ENCODE data around the gene PRKCZ. TPM values are rescaled to one million over a fixed set of nuclear protein-coding genes. Genes with fewer than 3 reads are reported as not detected.

The PRKCZ gene
- total RNA-seq, 1 experiment from 2014 or later = 36.0 TPM

DNA sequence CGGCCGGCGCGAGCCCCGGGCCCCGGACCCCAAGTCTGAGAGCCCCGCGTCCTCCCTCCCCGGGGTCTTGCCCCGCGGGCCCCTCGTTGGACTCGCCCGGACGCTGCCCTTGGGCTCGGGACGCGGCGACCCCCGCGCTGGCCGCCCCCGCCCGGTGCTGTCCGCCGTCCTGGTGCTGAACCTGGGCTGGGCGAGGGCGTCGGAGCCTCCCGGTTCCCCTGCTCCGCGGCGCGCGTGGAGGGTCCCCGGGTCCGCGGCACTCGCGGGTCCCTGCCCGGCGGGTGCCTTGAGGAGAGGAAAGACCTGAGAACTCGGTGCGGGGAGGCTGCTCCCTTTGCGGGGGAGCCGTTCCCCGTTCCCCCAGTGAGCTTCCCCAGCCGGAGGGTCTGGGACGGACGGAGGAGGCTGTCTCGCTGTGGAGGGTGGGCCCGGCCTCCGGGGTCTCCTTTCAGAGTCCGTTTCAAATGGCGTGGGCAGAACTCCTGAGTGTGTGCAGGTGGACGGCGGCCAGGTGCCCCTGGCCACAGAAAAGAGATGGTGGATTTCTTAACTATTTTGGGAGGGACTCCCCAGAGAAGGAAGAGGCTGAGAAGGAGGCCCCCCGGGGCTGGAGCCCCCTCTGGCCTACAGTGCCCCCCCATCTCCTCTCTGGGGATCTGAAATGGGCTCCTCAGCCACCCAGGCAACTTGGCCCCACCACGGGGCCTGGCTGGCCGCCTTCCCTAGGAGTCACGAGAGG is 30.5 kb upstream of the PRKCZ start:
- Histone ChIP-seq H2AFZ (no peak overlapping the region), H3K4me3 (no peak overlapping the region), H3K79me2 (ENCODE audit: low read depth) (no peaks in the 10 kb centered on the region), H3F3A (ENCODE audit: insufficient read depth, low read depth) (peaks cover 3% of the 10 kb centered on the region; the same call in 1 of the 2 replicates), H3K27me3 (ENCODE audit: insufficient read depth, low read depth) (peaks cover 88% of the 10 kb centered on the region), H3K4me2 (no peak overlapping the region), H3K9me2 (ENCODE audit: insufficient read depth) (no peaks in the 10 kb centered on the region), H3K27ac (no peak overlapping the region), H3K4me1 (replicated peaks; ENCODE audit: insufficient read depth) (no peaks in the 10 kb centered on the region), H3K36me3 (ENCODE audit: low read depth) (no peaks in the 10 kb centered on the region), H3K9me3 (ENCODE audit: insufficient read depth, low read depth) (no peaks in the 10 kb centered on the region), H4K20me1 (ENCODE audit: insufficient read depth) (no peaks in the 10 kb centered on the region)
- no TSS peak for BruUV-seq (replicated peaks)
- intact Hi-C loops (cut with micrococcal nuclease; ENCODE audit: unreplicated experiment) = no loop called here
- ChIA-PET CTCF (no interaction called here), POLR2A (ENCODE audit: unreplicated experiment) (no interaction called here)
- DNase-seq = no peak
- TF ChIP-seq, protein P1, sequence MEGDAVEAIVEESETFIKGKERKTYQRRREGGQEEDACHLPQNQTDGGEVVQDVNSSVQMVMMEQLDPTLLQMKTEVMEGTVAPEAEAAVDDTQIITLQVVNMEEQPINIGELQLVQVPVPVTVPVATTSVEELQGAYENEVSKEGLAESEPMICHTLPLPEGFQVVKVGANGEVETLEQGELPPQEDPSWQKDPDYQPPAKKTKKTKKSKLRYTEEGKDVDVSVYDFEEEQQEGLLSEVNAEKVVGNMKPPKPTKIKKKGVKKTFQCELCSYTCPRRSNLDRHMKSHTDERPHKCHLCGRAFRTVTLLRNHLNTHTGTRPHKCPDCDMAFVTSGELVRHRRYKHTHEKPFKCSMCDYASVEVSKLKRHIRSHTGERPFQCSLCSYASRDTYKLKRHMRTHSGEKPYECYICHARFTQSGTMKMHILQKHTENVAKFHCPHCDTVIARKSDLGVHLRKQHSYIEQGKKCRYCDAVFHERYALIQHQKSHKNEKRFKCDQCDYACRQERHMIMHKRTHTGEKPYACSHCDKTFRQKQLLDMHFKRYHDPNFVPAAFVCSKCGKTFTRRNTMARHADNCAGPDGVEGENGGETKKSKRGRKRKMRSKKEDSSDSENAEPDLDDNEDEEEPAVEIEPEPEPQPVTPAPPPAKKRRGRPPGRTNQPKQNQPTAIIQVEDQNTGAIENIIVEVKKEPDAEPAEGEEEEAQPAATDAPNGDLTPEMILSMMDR (conservative IDR thresholded peaks at IDR 0.05) = no peak
- no peak for TF ChIP-seq EZH2 (IDR thresholded peaks at IDR 0.05; ENCODE audit: low read depth)

DNA sequence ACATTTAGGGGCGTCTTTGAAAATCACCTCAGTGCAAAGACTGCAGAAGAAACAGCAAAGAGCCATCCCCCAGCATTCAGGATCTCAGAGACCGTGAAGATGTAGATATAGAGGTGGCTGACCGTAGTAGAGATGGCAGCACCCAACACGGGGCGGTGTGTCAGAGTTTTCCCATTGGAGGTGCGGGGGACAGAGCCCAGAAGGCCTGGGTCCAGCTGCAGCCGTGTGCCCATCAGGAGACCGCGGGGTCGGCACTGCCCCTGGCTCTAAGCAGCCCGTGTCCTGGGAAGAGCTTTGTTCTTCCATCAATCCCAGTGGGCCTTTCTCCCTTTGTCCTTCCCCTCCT is 29.9 kb upstream of the PRKCZ start:
- H3K79me2 ChIP-seq (ENCODE audit: low read depth) = no peaks in the 10 kb centered on the region
- H3K9me2 ChIP-seq (ENCODE audit: insufficient read depth) = no peaks in the 10 kb centered on the region
- H3K4me2 ChIP-seq = no peak overlapping the region
- H3K4me1 ChIP-seq (replicated peaks; ENCODE audit: insufficient read depth) = no peaks in the 10 kb centered on the region
- peaks cover 88% of the 10 kb centered on the region for H3K27me3 ChIP-seq (ENCODE audit: insufficient read depth, low read depth)
- H4K20me1 ChIP-seq (ENCODE audit: insufficient read depth) = no peaks in the 10 kb centered on the region
- H3K4me3 ChIP-seq = no peak overlapping the region
- intact Hi-C loops (cut with micrococcal nuclease; ENCODE audit: unreplicated experiment) = no loop called here
- no peak overlapping the region for H3K27ac ChIP-seq
- no peaks in the 10 kb centered on the region for H3K36me3 ChIP-seq (ENCODE audit: low read depth)
- ChIA-PET POLR2A (ENCODE audit: unreplicated experiment) (no interaction called here), CTCF (no interaction called here)
- TF ChIP-seq, protein P1 (conservative IDR thresholded peaks at IDR 0.05) = no peak
- TF ChIP-seq EZH2 (IDR thresholded peaks at IDR 0.05; ENCODE audit: low read depth) = no peak
- H2AFZ ChIP-seq = no peak overlapping the region
- DNase-seq = no peak
- H3F3A ChIP-seq (ENCODE audit: insufficient read depth, low read depth) = peaks cover 3% of the 10 kb centered on the region; the same call in 1 of the 2 replicates
- H3K9me3 ChIP-seq (ENCODE audit: insufficient read depth, low read depth) = no peaks in the 10 kb centered on the region
- no TSS peak for BruUV-seq (replicated peaks)

DNA sequence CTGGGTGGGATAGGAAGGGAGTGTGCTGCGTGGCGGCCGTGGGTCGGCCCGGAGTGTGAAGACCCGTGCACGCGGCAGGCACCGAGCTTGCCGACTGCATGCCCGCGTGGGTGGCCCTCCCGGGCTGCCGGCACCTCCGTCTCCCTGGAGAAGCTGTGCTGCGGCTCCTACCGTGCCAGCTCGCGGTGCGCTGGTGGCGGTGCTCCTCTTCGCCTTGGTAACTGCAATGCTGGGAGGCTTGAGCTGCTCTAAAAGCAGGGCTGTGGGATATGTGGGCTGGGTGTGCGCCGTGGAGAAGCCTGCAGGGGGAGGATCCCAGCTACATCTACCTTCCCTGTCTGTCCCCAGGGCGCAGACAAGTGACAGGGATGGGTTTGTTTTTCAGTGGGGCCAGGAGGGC is 28.7 kb upstream of the PRKCZ start:
- TF ChIP-seq EZH2 (IDR thresholded peaks at IDR 0.05; ENCODE audit: low read depth) = no peak
- TF ChIP-seq, protein P1 (conservative IDR thresholded peaks at IDR 0.05) = no peak

More for the DNA sequence above, 28.7 kb upstream of the PRKCZ start:
- no TSS peak for BruUV-seq (replicated peaks)
- Histone ChIP-seq H3K27ac (no peak overlapping the region), H3K4me3 (no peak overlapping the region), H3K27me3 (ENCODE audit: insufficient read depth, low read depth) (peaks cover 90% of the 10 kb centered on the region), H3K4me1 (replicated peaks; ENCODE audit: insufficient read depth) (no peaks in the 10 kb centered on the region), H4K20me1 (ENCODE audit: insufficient read depth) (no peaks in the 10 kb centered on the region), H3K36me3 (ENCODE audit: low read depth) (no peaks in the 10 kb centered on the region), H3K9me3 (ENCODE audit: insufficient read depth, low read depth) (no peaks in the 10 kb centered on the region), H3K79me2 (ENCODE audit: low read depth) (no peaks in the 10 kb centered on the region), H3F3A (ENCODE audit: insufficient read depth, low read depth) (peaks cover 3% of the 10 kb centered on the region; the same call in 1 of the 2 replicates), H3K9me2 (ENCODE audit: insufficient read depth) (no peaks in the 10 kb centered on the region), H3K4me2 (no peak overlapping the region), H2AFZ (no peak overlapping the region)
- POLR2A ChIA-PET (ENCODE audit: unreplicated experiment) = no interaction called here
- CTCF ChIA-PET = no interaction called here
- no peak for DNase-seq
- intact Hi-C loops (cut with micrococcal nuclease; ENCODE audit: unreplicated experiment) = no loop called here

Data from PC-9 (cell line).